Peyer's patch (tissue), 4 donors: Measurements from ENCODE around the gene MPPED1.

ENCODE experiments used
- CTCF ChIP-seq, 6 experiments: fragments of 450-650 bp in 4 of 6; fragments of 200-600 bp in 2 of 6; sonication (generic) in 1 of 6; IDR thresholded peaks; one replicate each; pipeline ENCODE4 v1.5.1; 2017 to 2019; ENCODE audit warnings: antibody characterized with exemption in 6 of 6, mild to moderate bottlenecking in 3 of 6, moderate library complexity in 1 of 6
- POLR2A ChIP-seq, 2 donors: fragments of 450-650 bp; IDR thresholded peaks; one replicate each; pipeline ENCODE4 v1.5.1; 2017; ENCODE audit warnings: antibody characterized with exemption in 2 of 2, mild to moderate bottlenecking in 2 of 2, moderate library complexity in 2 of 2

- TF ChIP-seq CTCF (IDR thresholded peaks at IDR 0.05) = no peak
- no peak for TF ChIP-seq POLR2A (IDR thresholded peaks at IDR 0.05)
Measured at GRCh38 chr22:43418079-43418825, 6.4 kb downstream of the MPPED1 start.
